ENCODE measurements around the gene SDK1. TPM values are rescaled to one million over a fixed set of nuclear protein-coding genes. Genes with fewer than 3 reads are reported as not detected.
A peak's percentile ranks its signal among the peaks of the same experiment; 100 is the strongest.
"Not testable (repeated sequence)": the region's sequence is repeated elsewhere in the genome, so short reads cannot be mapped to it uniquely, and the experiment has no call there.

The SDK1 gene
- total and polyA plus RNA-seq, 4 donors: 10.4 to 11.6 (median 11.0) TPM

DNA sequence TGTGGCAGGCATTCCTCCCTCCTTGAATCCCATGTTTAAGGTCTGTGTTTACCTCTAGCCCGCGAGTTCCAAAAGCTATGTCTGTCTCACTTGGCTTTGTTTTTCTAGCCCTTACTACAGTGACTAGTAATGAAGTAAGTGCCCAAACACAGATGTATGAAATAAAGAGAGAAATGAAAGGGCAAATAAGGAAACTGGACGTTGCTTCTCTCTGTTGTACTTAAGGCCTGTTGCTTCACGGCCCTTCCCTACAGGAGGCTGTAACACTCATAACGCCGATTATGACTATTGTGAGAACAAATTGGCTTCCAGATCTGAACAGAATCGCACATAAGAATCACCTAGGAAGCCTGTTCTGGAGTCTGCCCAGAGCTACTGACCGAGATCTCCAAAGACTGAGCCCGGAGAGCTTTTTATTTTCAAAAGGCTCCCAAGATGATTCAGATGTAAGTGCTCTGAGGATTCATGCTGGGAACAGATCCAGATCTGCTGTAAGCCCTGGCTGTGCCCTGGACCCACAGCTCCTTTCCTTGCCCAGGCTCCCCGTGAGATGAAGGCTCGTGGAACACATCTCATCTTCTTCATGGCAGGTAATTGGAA, 432.6 kb downstream of the SDK1 start:
- WGBS (ENCODE audit: insufficient coverage): 56% methylated on average over 7 of the region's 11 CpGs
- H3K4me3 ChIP-seq (ENCODE audit: low read depth, low read length): no peak overlapping the region
- DNase-seq (ENCODE audit: low read depth in 4 of 6, low spot score in 6 of 6): no peak
- no peaks in the 10 kb centered on the region for H3K27me3 ChIP-seq (ENCODE audit: control insufficient read depth, insufficient read depth, low read length)
- H3K27ac ChIP-seq (ENCODE audit: low read depth, low read length): no peak overlapping the region
- peaks cover 3% of the 10 kb centered on the region for H3K4me1 ChIP-seq (ENCODE audit: control insufficient read depth, insufficient read depth, low read length)
- peaks cover 3% of the 10 kb centered on the region for H3K36me3 ChIP-seq (ENCODE audit: control insufficient read depth, insufficient read depth, low read length)
- peaks cover 3% of the 10 kb centered on the region for H3K9me3 ChIP-seq (ENCODE audit: control insufficient read depth, insufficient read depth, low read length)

DNA sequence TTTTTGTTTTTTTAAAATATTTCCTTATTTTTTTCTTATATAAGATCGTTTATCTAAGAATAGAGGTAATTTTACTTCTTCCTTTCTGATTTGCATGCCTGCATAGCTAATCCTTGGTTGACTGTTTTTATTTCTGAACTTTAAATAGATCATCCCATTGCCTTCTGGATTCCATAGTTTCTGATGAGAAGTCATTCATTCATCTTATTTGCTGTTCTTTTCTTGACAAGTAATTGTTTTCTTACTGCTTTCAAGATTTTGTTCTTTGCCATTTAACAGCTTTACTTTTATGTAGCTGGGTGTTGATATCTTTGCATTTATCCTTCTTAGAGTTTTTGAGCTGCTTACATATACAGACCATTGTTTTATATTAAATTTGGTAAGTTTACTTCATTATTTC, 437.9 kb downstream of the SDK1 start:
- H3K9me3 ChIP-seq (ENCODE audit: control insufficient read depth, insufficient read depth, low read length): peaks cover 7% of the 10 kb centered on the region
- WGBS (ENCODE audit: insufficient coverage): no CpG with 5 or more reads among the region's 1 CpG

DNA sequence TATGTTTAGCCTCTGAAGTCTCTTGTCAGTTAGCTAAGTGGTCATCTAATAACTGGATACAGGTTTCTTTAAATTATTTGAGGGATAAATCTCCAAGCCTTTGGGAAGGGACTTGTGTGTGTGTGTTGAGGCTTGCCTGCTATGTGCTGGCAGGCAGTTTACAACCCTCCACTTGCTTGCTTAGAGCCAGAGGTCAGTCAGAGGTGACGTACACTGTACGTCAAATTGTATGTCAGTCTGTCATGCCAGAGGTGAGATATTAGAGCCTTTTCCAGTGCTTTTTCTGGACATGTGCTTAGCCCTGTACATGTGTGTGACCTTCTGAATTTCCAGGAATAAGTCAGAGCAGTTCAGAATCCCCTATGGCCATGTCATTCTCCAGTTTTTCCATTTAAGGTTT, 438.9 kb downstream of the SDK1 start:
- WGBS (ENCODE audit: insufficient coverage): 100% methylated on average over 1 of the region's 2 CpGs
- no peak for DNase-seq (ENCODE audit: low read depth in 4 of 6, low spot score in 6 of 6)
- Histone ChIP-seq H3K36me3 (ENCODE audit: control insufficient read depth, insufficient read depth, low read length) (peaks cover 3% of the 10 kb centered on the region), H3K4me1 (ENCODE audit: control insufficient read depth, insufficient read depth, low read length) (no peaks in the 10 kb centered on the region), H3K27me3 (ENCODE audit: control insufficient read depth, insufficient read depth, low read length) (no peaks in the 10 kb centered on the region), H3K4me3 (ENCODE audit: low read depth, low read length) (no peak overlapping the region), H3K9me3 (ENCODE audit: control insufficient read depth, insufficient read depth, low read length) (peaks cover 7% of the 10 kb centered on the region), H3K27ac (ENCODE audit: low read depth, low read length) (no peak overlapping the region)

More for the DNA sequence above, 437.9 kb downstream of the SDK1 start:
- Histone ChIP-seq H3K4me3 (ENCODE audit: low read depth, low read length) (no peak overlapping the region), H3K36me3 (ENCODE audit: control insufficient read depth, insufficient read depth, low read length) (peaks cover 3% of the 10 kb centered on the region), H3K27me3 (ENCODE audit: control insufficient read depth, insufficient read depth, low read length) (no peaks in the 10 kb centered on the region), H3K27ac (ENCODE audit: low read depth, low read length) (no peak overlapping the region), H3K4me1 (ENCODE audit: control insufficient read depth, insufficient read depth, low read length) (no peaks in the 10 kb centered on the region)
- DNase-seq (ENCODE audit: low read depth in 4 of 6, low spot score in 6 of 6): no peak

DNA sequence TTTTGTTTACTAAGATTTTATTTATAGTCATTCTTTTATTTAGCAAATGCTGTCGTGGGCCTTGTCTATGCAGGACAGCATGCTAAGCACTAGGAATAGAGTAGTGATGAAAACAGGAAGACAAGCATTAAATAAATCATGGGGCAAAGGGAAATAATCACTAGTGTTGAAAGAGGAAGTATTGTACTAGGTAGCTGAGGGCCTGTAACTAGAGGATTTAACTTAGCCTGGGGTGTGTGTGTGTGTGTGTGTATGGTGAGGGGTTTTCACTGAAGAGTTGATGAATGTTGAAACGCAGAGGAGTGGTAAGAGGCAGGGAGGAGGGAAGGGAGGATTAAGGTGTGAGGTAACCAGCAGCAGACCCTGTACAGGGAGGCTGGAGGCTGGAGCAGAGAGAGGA, 446.4 kb downstream of the SDK1 start:
- no peak overlapping the region for H3K4me3 ChIP-seq (ENCODE audit: low read depth, low read length)
- 58% methylated on average over 2 of the region's 2 CpGs for WGBS (ENCODE audit: insufficient coverage)
- H3K36me3 ChIP-seq (ENCODE audit: control insufficient read depth, insufficient read depth, low read length): no peaks in the 10 kb centered on the region
- no peaks in the 10 kb centered on the region for H3K4me1 ChIP-seq (ENCODE audit: control insufficient read depth, insufficient read depth, low read length)
- H3K27ac ChIP-seq (ENCODE audit: low read depth, low read length): no peak overlapping the region
- DNase-seq (ENCODE audit: low read depth in 4 of 6, low spot score in 6 of 6): no peak
- H3K27me3 ChIP-seq (ENCODE audit: control insufficient read depth, insufficient read depth, low read length): no peaks in the 10 kb centered on the region
- no peaks in the 10 kb centered on the region for H3K9me3 ChIP-seq (ENCODE audit: control insufficient read depth, insufficient read depth, low read length)

DNA sequence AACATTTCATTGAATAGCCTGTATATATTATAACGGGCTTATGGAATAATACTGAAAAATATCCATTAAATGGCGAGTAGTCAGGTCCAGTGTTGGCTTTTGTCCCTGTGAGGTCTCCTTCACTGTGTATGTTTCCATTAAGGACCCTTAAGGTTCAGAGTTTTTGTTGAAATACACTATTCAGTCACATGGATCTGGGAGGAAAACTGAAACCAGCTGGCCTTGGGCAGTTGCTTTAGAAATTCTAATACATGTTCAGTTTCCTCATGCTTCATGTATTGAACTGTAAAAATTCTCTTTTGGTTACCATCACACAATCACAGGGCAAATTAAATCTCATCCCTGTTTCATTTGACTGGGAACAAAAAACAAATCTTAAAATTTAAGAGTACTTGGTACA, 447.3 kb downstream of the SDK1 start:
- Histone ChIP-seq H3K27ac (ENCODE audit: low read depth, low read length) (no peak overlapping the region), H3K27me3 (ENCODE audit: control insufficient read depth, insufficient read depth, low read length) (no peaks in the 10 kb centered on the region), H3K4me1 (ENCODE audit: control insufficient read depth, insufficient read depth, low read length) (peaks cover 1% of the 10 kb centered on the region), H3K4me3 (ENCODE audit: low read depth, low read length) (no peak overlapping the region), H3K36me3 (ENCODE audit: control insufficient read depth, insufficient read depth, low read length) (no peaks in the 10 kb centered on the region), H3K9me3 (ENCODE audit: control insufficient read depth, insufficient read depth, low read length) (no peaks in the 10 kb centered on the region)
- no peak for DNase-seq (ENCODE audit: low read depth in 4 of 6, low spot score in 6 of 6)
- no CpG with 5 or more reads among the region's 2 CpGs for WGBS (ENCODE audit: insufficient coverage)

DNA sequence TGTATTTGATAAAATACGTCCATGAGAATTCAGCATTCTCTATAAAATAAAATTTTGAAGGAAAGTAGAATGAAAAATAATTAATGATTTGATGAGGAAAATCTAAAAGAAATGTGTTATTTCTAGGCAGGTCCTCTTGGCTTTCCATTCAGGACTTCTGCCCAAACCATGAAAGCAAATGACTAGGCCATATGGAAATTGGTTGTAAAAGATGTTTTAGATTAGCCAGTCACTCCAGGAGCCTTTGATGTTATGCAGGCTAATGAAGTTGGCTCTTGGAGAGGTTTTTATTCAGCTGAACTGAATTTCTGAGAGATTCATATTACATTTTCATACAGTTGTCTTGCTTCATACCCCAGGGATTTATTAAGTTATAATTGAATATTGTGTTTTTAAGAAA, 452.8 kb downstream of the SDK1 start:
- Histone ChIP-seq H3K4me1 (ENCODE audit: control insufficient read depth, insufficient read depth, low read length) (peaks cover 7% of the 10 kb centered on the region), H3K27ac (ENCODE audit: low read depth, low read length) (peak overlapping the region; percentile 76), H3K4me3 (ENCODE audit: low read depth, low read length) (no peak overlapping the region), H3K27me3 (ENCODE audit: control insufficient read depth, insufficient read depth, low read length) (no peaks in the 10 kb centered on the region), H3K36me3 (ENCODE audit: control insufficient read depth, insufficient read depth, low read length) (no peaks in the 10 kb centered on the region), H3K9me3 (ENCODE audit: control insufficient read depth, insufficient read depth, low read length) (no peaks in the 10 kb centered on the region)
- no CpG with 5 or more reads among the region's 1 CpG for WGBS (ENCODE audit: insufficient coverage)
- peak in 2 of 6 donors; percentile 45 to 71 for DNase-seq (ENCODE audit: low read depth in 4 of 6, low spot score in 6 of 6)

DNA sequence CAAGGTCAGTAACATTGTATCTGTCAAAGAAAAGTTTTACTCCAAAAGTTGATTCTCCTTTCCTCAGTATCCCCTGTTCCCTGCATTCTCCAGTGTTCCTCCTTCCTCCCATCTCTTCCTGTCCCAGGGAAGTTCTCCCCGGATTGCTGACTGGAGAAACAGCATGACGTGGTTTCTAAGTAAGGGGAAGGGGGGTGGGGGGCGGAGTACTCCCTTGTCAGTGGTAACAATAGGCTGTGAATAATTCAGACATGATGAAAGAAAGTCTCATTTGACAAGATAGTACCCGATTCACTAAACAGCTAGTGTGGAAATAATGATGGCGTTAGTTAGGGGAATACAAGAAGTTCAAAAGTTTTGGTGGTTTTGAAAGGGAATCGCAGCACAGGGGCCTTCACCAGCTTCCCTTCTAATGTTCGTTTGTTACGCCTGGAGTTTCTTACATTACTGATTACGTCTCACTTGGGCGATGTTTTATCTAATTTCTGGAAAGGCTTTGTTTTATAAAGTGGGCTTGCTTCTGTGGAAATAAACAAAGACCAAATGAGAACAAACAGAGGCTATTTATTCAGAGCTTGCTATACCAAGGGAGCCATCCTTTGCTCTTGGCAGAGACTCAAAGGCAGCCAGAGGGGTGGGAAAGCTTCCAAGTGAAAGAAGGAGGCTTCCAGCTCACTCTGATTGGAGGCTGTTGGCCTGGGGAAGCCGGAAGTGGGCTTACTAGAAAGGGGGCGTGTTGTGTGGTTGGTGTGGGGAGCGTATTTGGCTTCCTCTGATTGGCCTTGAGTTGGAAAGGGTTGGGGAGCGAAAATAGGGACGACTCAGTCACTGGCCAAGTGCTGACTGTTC, 453.7 kb downstream of the SDK1 start:
- Histone ChIP-seq H3K4me3 (ENCODE audit: low read depth, low read length) (no peak overlapping the region), H3K27ac (ENCODE audit: low read depth, low read length) (peak overlapping the region; percentile 76), H3K4me1 (ENCODE audit: control insufficient read depth, insufficient read depth, low read length) (peaks cover 7% of the 10 kb centered on the region), H3K36me3 (ENCODE audit: control insufficient read depth, insufficient read depth, low read length) (no peaks in the 10 kb centered on the region), H3K9me3 (ENCODE audit: control insufficient read depth, insufficient read depth, low read length) (no peaks in the 10 kb centered on the region), H3K27me3 (ENCODE audit: control insufficient read depth, insufficient read depth, low read length) (no peaks in the 10 kb centered on the region)
- peak; percentile 83 to 97 (median 88) for DNase-seq (ENCODE audit: low read depth in 4 of 6, low spot score in 6 of 6)
- 24% methylated on average over 8 of the region's 15 CpGs for WGBS (ENCODE audit: insufficient coverage)

DNA sequence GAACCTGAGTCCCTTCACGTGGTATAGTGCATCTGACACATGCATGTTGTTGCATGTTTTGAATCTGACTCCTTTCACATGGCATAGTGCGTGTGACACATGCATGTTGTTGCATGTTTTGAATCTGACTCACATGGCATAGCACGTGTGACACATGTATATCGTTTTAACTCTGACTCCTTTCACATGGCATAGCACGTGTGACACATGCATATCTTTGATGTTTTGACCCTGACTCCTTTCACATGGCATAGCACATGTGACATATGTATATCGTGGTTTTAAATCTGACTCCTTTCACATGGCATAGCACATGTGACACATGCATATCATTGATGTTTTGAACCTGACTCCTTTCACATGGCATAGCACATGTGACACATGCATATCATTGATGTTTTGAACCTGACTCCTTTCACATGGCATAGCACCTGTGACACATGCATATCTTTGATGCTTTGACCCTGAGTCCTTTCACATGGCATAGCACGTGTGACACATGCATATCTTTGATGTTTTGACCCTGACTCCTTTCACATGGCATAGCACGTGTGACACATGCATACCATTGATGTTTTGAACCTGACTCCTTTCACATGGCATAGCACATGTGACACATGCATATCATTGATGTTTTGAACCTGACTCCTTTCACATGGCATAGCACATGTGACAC, 454.9 kb downstream of the SDK1 start:
- not testable (repeated sequence) for H3K9me3 ChIP-seq (ENCODE audit: control insufficient read depth, insufficient read depth, low read length); H3K4me1 ChIP-seq (ENCODE audit: control insufficient read depth, insufficient read depth, low read length); H3K36me3 ChIP-seq (ENCODE audit: control insufficient read depth, insufficient read depth, low read length); DNase-seq (ENCODE audit: low read depth in 4 of 6, low spot score in 6 of 6); H3K27me3 ChIP-seq (ENCODE audit: control insufficient read depth, insufficient read depth, low read length); H3K27ac ChIP-seq (ENCODE audit: low read depth, low read length); H3K4me3 ChIP-seq (ENCODE audit: low read depth, low read length)
- 97% methylated on average over 8 of the region's 8 CpGs for WGBS (ENCODE audit: insufficient coverage)

DNA sequence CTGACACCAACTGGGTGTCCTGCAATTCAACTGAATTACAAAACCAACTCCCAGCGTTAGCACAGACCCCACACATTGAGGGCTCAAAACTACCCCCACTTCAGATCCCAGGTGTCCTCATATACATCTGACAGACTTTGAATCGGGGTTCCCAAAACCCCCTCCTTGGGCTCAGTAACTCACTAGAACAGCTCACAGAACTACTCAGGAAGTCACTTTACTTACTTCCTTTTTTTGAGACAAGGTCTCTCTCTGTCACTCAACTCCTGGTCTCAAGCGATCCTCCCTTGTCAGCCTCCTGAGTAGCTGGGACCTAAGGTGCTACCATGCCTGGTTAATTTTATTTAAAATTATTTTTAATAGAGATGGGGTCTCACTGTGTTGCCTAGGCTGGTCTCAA, 456.0 kb downstream of the SDK1 start:
- no peaks in the 10 kb centered on the region for H3K27me3 ChIP-seq (ENCODE audit: control insufficient read depth, insufficient read depth, low read length)
- no peak overlapping the region for H3K27ac ChIP-seq (ENCODE audit: low read depth, low read length)

More for the DNA sequence above, 456.0 kb downstream of the SDK1 start:
- Histone ChIP-seq H3K4me1 (ENCODE audit: control insufficient read depth, insufficient read depth, low read length) (peaks cover 7% of the 10 kb centered on the region), H3K4me3 (ENCODE audit: low read depth, low read length) (no peak overlapping the region), H3K36me3 (ENCODE audit: control insufficient read depth, insufficient read depth, low read length) (no peaks in the 10 kb centered on the region), H3K9me3 (ENCODE audit: control insufficient read depth, insufficient read depth, low read length) (no peaks in the 10 kb centered on the region)
- no peak for DNase-seq (ENCODE audit: low read depth in 4 of 6, low spot score in 6 of 6)
- WGBS (ENCODE audit: insufficient coverage): 83% methylated on average over 2 of the region's 3 CpGs

Measured in spinal cord (tissue), 10 donors.